Endodermal cell (in vitro differentiated cells): ENCODE measurements around the gene EP400. TPM values are rescaled to one million over a fixed set of nuclear protein-coding genes. Genes with fewer than 3 reads are reported as not detected.

Experiments used
- DNase-seq: peaks from one replicate; pipeline ENCODE4 v3.0.0-alpha.2; 2017
- H3K27ac ChIP-seq: 2 replicates; pipeline ENCODE4 v1.5.1; 2013; ENCODE audit warnings: mild to moderate bottlenecking, low read depth, low read length, moderate library complexity
- H3K27me3 ChIP-seq: 2 replicates; pipeline ENCODE4 v1.6.1; 2013; ENCODE audit warnings: mild to moderate bottlenecking, low read length, moderate library complexity; ENCODE audit not compliant: insufficient read depth, control insufficient read depth, poor library complexity, severe bottlenecking
- H3K36me3 ChIP-seq: 2 replicates; pipeline ENCODE4 v1.7.0; 2013; ENCODE audit warnings: mild to moderate bottlenecking, low read length, moderate library complexity; ENCODE audit not compliant: control insufficient read depth, insufficient read depth
- H3K4me1 ChIP-seq: one replicate; pipeline ENCODE4 v1.7.0; 2013; ENCODE audit warnings: low read length; ENCODE audit not compliant: control insufficient read depth, insufficient read depth
- H3K4me3 ChIP-seq: 2 replicates; pipeline ENCODE4 v1.5.1; 2013; ENCODE audit warnings: mild to moderate bottlenecking, low read length, moderate library complexity
- H3K9ac ChIP-seq: 2 replicates; pipeline ENCODE4 v1.6.1; 2013; ENCODE audit warnings: mild to moderate bottlenecking, low read length, moderate library complexity; ENCODE audit not compliant: poor library complexity, severe bottlenecking; ENCODE audit errors: extremely low read depth
- H3K9me3 ChIP-seq: 2 replicates; pipeline ENCODE4 v1.6.1; 2013; ENCODE audit warnings: mild to moderate bottlenecking, low read length, moderate library complexity; ENCODE audit not compliant: control insufficient read depth
- H3K27ac Mint-ChIP-seq: 2 replicates; pipeline ENCODE4 v1.8.0; 2020; ENCODE audit warnings: mixed read lengths
- H3K27me3 Mint-ChIP-seq: 2 replicates; pipeline ENCODE4 v1.8.0; 2021; ENCODE audit warnings: mild to moderate bottlenecking, mixed read lengths; ENCODE audit not compliant: insufficient read depth
- H3K36me3 Mint-ChIP-seq: 2 replicates; pipeline ENCODE4 v1.8.0; 2020; ENCODE audit warnings: low read depth, mixed read lengths
- H3K4me1 Mint-ChIP-seq: 2 replicates; pipeline ENCODE4 v1.8.0; 2020; ENCODE audit warnings: mixed read lengths
- H3K4me3 Mint-ChIP-seq: 2 replicates; pipeline ENCODE4 v1.8.0; 2020; ENCODE audit warnings: mild to moderate bottlenecking, moderate library complexity, mixed read lengths
- H3K9me3 Mint-ChIP-seq: 2 replicates; pipeline ENCODE4 v1.8.0; 2020; ENCODE audit warnings: mild to moderate bottlenecking, mixed read lengths
- CTCF ChIP-seq: fragments of 200-600 bp; sonication (generic); conservative IDR thresholded peaks from 2 replicates; pipeline ENCODE4 v1.5.0; 2021; ENCODE audit warnings: antibody characterized with exemption, mild to moderate bottlenecking
- WGBS, 2 experiments: methylation state at CpG; one replicate each; pipeline versions ENCODE4 v1.1.5 to v1.1.7; 2013; ENCODE audit warnings: missing lambda C conversion rate in 2 of 2, mixed read lengths in 1 of 2; ENCODE audit not compliant: insufficient coverage in 1 of 2, insufficient read length in 1 of 2; 5-methylcytosine and 5-hydroxymethylcytosine counted together
- total RNA-seq, 2 donors: library from RNA; stranded (reverse); fragmentation: NEBNext Ultra II Directional in 1 of 2; extraction: Animal tissue kit (Norgen Biotek cat#: 25700) in 1 of 2; gene quantifications; 2 replicates in 1 of 2; 3 replicates in 1 of 2; pipeline ENCODE4 v1.2.1, GENCODE V29; 2021

EP400 gene
- total RNA-seq, 2 donors from 2014 or later = 64.7 to 78.3 TPM

- H3K36me3 Mint-ChIP-seq = peaks cover 34% of the 10 kb centered on the region
- 92% methylated on average over 12 to 21 of the region's 21 CpGs for WGBS, 2 experiments
These were observed 33.9 kb upstream of the EP400 start for GRCh38 chr12:131915823-131916222.

GRCh38 chr12:131916306-131917138 is 33.2 kb upstream of the EP400 start:
- Mint-ChIP-seq H3K27ac (no peak overlapping the region), H3K27me3 (no peaks in the 10 kb centered on the region), H3K4me3 (no peak overlapping the region), H3K9me3 (no peaks in the 10 kb centered on the region), H3K36me3 (peaks cover 30% of the 10 kb centered on the region), H3K4me1 (no peaks in the 10 kb centered on the region)
- no peak overlapping the region for H3K27ac ChIP-seq
- H3K36me3 ChIP-seq = peaks cover 21% of the 10 kb centered on the region
- WGBS, 2 experiments = 91 to 96% methylated on average over 5 to 36 of the region's 36 CpGs
- H3K27me3 ChIP-seq = no peaks in the 10 kb centered on the region
- H3K4me1 ChIP-seq = no peaks in the 10 kb centered on the region
- no peak overlapping the region for H3K9ac ChIP-seq
- no peak for TF ChIP-seq CTCF
- H3K9me3 ChIP-seq = no peaks in the 10 kb centered on the region
- DNase-seq = no peak
- no peak overlapping the region for H3K4me3 ChIP-seq

More at GRCh38 chr12:131915823-131916222, 33.9 kb upstream of the EP400 start:
- Histone ChIP-seq H3K9ac (no peak overlapping the region), H3K27ac (no peak overlapping the region), H3K36me3 (peaks cover 28% of the 10 kb centered on the region), H3K27me3 (no peaks in the 10 kb centered on the region), H3K4me1 (no peaks in the 10 kb centered on the region), H3K4me3 (no peak overlapping the region), H3K9me3 (no peaks in the 10 kb centered on the region)
- H3K9me3 Mint-ChIP-seq = no peaks in the 10 kb centered on the region
- H3K4me3 Mint-ChIP-seq = no peak overlapping the region
- no peak overlapping the region for H3K27ac Mint-ChIP-seq
- no peaks in the 10 kb centered on the region for H3K27me3 Mint-ChIP-seq
- DNase-seq = peak; percentile 62
- TF ChIP-seq CTCF = no peak
- no peaks in the 10 kb centered on the region for H3K4me1 Mint-ChIP-seq

DNA sequence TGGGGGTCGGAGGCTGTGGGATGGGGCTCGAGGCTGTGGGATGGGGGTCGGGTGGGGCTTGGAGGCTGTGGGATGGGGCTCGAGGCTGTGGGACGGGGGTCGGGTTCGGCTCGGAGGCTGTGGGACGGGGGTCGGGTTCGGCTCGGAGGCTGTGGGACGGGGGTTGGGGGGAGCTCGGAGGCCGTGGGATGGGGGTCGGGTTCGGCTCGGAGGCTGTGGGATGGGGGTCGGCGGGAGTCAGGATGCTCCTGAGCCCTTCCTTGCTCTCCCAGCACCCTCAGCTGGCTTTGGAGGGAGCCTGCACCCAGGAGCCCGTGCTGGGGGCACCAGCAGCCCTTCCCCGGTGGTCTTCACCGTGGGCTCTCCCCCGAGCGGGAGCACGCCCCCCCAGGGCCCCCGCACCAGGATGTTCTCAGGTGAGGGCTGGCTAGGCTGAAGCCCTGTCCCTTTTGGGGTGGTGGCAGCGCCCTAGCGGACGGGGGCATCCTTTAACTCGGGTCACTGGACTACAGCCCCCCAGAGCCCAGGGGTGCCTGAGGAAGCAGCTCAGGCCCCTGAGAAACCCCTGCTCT is 32.5 kb upstream of the EP400 start:
- no peak overlapping the region for H3K4me3 ChIP-seq

More for the DNA sequence above, 32.5 kb upstream of the EP400 start:
- Histone ChIP-seq H3K27me3 (no peaks in the 10 kb centered on the region), H3K27ac (no peak overlapping the region), H3K36me3 (peaks cover 14% of the 10 kb centered on the region), H3K4me1 (no peaks in the 10 kb centered on the region), H3K9me3 (no peaks in the 10 kb centered on the region), H3K9ac (no peak overlapping the region)
- Mint-ChIP-seq H3K27me3 (no peaks in the 10 kb centered on the region), H3K9me3 (no peaks in the 10 kb centered on the region), H3K4me1 (no peaks in the 10 kb centered on the region), H3K4me3 (no peak overlapping the region), H3K27ac (no peak overlapping the region), H3K36me3 (peaks cover 29% of the 10 kb centered on the region)
- WGBS, 2 experiments = 95 to 100% methylated on average over 5 to 13 of the region's 31 CpGs
- peak; percentile 81 for DNase-seq
- no peak for TF ChIP-seq CTCF
